Panc1 (cell line): ENCODE results near the gene ADIG.

Experiments
- CTCF ChIP-seq: fragments of 450-650 bp; IDR thresholded peaks from 2 replicates; pipeline ENCODE4 v1.5.1; 2017; ENCODE audit warnings: mild to moderate bottlenecking
- POLR2AphosphoS5 ChIP-seq: IDR thresholded peaks from 2 replicates; pipeline ENCODE4 v1.6.1; 2012; ENCODE audit warnings: mild to moderate bottlenecking, low read depth, low read length, moderate library complexity
- REST ChIP-seq, 2 experiments: IDR thresholded peaks; 2 replicates each; pipeline ENCODE4 v1.6.1; 2011 to 2012; ENCODE audit warnings: low read depth in 2 of 2, control low read depth in 1 of 2, low read length in 1 of 2, mild to moderate bottlenecking in 1 of 2, moderate library complexity in 1 of 2; ENCODE audit not compliant: insufficient read depth in 1 of 2
- SIN3A ChIP-seq: IDR thresholded peaks from 2 replicates; pipeline ENCODE4 v1.6.1; 2012; ENCODE audit warnings: low read depth, mild to moderate bottlenecking, low read length, moderate library complexity, borderline replicate concordance; ENCODE audit not compliant: insufficient read depth

GRCh38 chr20:38558596-38559360 lies 22.2 kb upstream of the ADIG start:
- TF ChIP-seq CTCF (no peak), REST (IDR thresholded peaks at IDR 0.05; ENCODE audit: insufficient read depth in 1 of 2, low read depth in 2 of 2, low read length in 1 of 2) (no peak), POLR2AphosphoS5 (no peak), SIN3A (no peak)
